Prostate gland (tissue), 2 donors: ENCODE measurements around the gene NEK1. TPM values are rescaled to one million over a fixed set of nuclear protein-coding genes. Genes with fewer than 3 reads are reported as not detected.

ENCODE experiments used
- DNase-seq: peaks from one replicate; pipeline ENCODE4 v3.0.0-alpha.2; 2019; ENCODE audit warnings: low spot score
- H3K27ac ChIP-seq, 2 donors: fragments of 200-600 bp; sonication (generic); 2 replicates each; pipeline ENCODE4 v1.5.1; 2017 to 2019
- H3K27me3 ChIP-seq: fragments of 200-600 bp; sonication (generic); replicated peaks from 2 replicates; pipeline ENCODE4 v1.5.1; 2019; ENCODE audit not compliant: insufficient read depth
- H3K36me3 ChIP-seq, 2 donors: fragments of 200-600 bp; sonication (generic); 1 replicate in 1 of 2; 2 replicates in 1 of 2; pipeline versions ENCODE4 v1.5.1 to v1.8.1; 2017 to 2019
- H3K4me1 ChIP-seq: fragments of 200-600 bp; sonication (generic); replicated peaks from 2 replicates; pipeline ENCODE4 v1.5.1; 2019
- H3K4me3 ChIP-seq, 2 donors: fragments of 200-600 bp; sonication (generic); 2 replicates each; pipeline ENCODE4 v1.5.1; 2017 to 2019
- H3K9me3 ChIP-seq: fragments of 200-600 bp; sonication (generic); 2 replicates; pipeline ENCODE4 v1.5.1; 2017
- CTCF ChIP-seq, 4 experiments: fragments of 200-600 bp in 2 of 4; fragments of 450-650 bp in 2 of 4; sonication (generic) in 2 of 4; IDR thresholded peaks; 1 replicate in 3 of 4; 2 replicates in 1 of 4; pipeline ENCODE4 v1.5.1; 2016 to 2019; ENCODE audit warnings: antibody characterized with exemption in 4 of 4, mild to moderate bottlenecking in 2 of 4, moderate library complexity in 2 of 4
- POLR2A ChIP-seq: fragments of 450-650 bp; IDR thresholded peaks from one replicate; pipeline ENCODE4 v1.6.1; 2016; ENCODE audit warnings: antibody characterized with exemption, mild to moderate bottlenecking
- POLR2AphosphoS5 ChIP-seq: sonication (generic); formaldehyde crosslinking; IDR thresholded peaks from one replicate; pipeline ENCODE4 v1.6.1; 2017; ENCODE audit warnings: antibody characterized with exemption
- WGBS: methylation state at CpG from one replicate; pipeline ENCODE4 v1.1.5; 2018; 5-methylcytosine and 5-hydroxymethylcytosine counted together
- intact Hi-C: fragments of 100-400 bp; cut with DNase I; formaldehyde crosslinking; loops from one replicate; pipeline ENCODE4 v1.14.2; 2022
- total RNA-seq, 2 donors: library from RNA; depleted of rRNA; stranded (reverse); fragments of >200 nt; gene quantifications; one replicate each; pipeline ENCODE4 v1.1.0, GENCODE V29; 2016

Gene NEK1
- total RNA-seq, 2 donors from 2014 or later: 5.0 to 17.6 TPM

GRCh38 chr4:169397762-169398161 lies 214.6 kb downstream of the NEK1 start:
- no peaks in the 10 kb centered on the region for H3K4me1 ChIP-seq
- no peak for TF ChIP-seq POLR2A
- TF ChIP-seq CTCF (IDR thresholded peaks at IDR 0.05): no peak
- TF ChIP-seq POLR2AphosphoS5: no peak
- intact Hi-C loops: no loop called here
- no peaks in the 10 kb centered on the region for H3K9me3 ChIP-seq
- H3K27me3 ChIP-seq: no peaks in the 10 kb centered on the region
- no peaks in the 10 kb centered on the region for H3K36me3 ChIP-seq
- H3K4me3 ChIP-seq: no peak overlapping the region
- no peak overlapping the region for H3K27ac ChIP-seq
- no peak for DNase-seq
- 81% methylated on average over 2 of the region's 2 CpGs for WGBS

DNA sequence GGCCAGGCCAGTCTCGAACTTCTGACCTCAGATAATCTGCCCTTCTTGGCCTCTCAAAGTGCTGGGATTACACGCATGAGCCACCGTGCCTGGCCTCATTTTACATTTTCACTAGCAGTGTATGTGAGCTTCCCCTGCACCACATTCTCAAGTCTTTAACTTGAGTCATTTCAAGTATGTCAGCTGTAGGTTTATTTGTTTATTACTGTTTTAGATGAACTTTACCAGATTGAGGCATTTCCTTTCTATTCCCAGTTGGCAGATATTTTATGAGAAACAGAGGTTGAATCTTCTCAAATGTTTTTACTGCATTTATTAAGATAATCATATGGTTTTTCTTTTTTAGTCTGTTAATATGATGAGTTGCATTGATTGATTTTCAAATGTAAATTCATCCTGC lies 227.0 kb downstream of the NEK1 start:
- 61% methylated on average over 3 of the region's 3 CpGs for WGBS
- TF ChIP-seq CTCF (IDR thresholded peaks at IDR 0.05): no peak
- TF ChIP-seq POLR2A: no peak
- TF ChIP-seq POLR2AphosphoS5: no peak
- H3K4me1 ChIP-seq: no peaks in the 10 kb centered on the region
- no peak overlapping the region for H3K4me3 ChIP-seq
- no peaks in the 10 kb centered on the region for H3K36me3 ChIP-seq
- no peak overlapping the region for H3K27ac ChIP-seq
- H3K27me3 ChIP-seq: no peaks in the 10 kb centered on the region
- intact Hi-C loops: no loop called here
- H3K9me3 ChIP-seq: no peaks in the 10 kb centered on the region
- no peak for DNase-seq

DNA sequence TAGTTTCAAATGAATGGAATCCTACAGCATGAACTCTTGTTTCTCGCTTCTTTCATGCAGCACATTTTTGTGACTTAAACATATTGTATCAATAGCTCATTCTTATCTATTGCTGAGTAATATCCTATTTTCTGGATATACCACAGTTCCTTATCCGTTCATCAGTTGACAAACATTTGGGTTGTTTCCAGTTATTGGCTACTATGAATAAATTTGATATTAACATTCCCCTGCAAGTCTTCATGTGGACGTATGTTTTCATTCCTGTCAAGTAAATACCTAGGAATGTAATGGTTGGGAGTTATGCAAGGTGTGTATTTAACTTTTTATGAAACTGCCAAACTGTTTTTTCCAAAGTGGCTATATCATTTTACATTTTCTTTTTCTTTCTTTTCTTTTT lies 227.6 kb downstream of the NEK1 start:
- Histone ChIP-seq H3K36me3 (no peaks in the 10 kb centered on the region), H3K9me3 (no peaks in the 10 kb centered on the region), H3K4me1 (no peaks in the 10 kb centered on the region), H3K27me3 (no peaks in the 10 kb centered on the region), H3K4me3 (no peak overlapping the region), H3K27ac (no peak overlapping the region)
- intact Hi-C loops: no loop called here
- DNase-seq: no peak
- TF ChIP-seq POLR2AphosphoS5 (no peak), CTCF (IDR thresholded peaks at IDR 0.05) (no peak), POLR2A (no peak)
- WGBS: 93% methylated on average over 3 of the region's 3 CpGs

GRCh38 chr4:169383724-169384123 lies 228.7 kb downstream of the NEK1 start:
- no peaks in the 10 kb centered on the region for H3K27me3 ChIP-seq
- TF ChIP-seq POLR2A (no peak), CTCF (IDR thresholded peaks at IDR 0.05) (no peak), POLR2AphosphoS5 (no peak)
- WGBS: 81% methylated on average over 3 of the region's 3 CpGs
- intact Hi-C loops: no loop called here
- no peak overlapping the region for H3K4me3 ChIP-seq
- H3K4me1 ChIP-seq: no peaks in the 10 kb centered on the region
- no peaks in the 10 kb centered on the region for H3K36me3 ChIP-seq
- no peak overlapping the region for H3K27ac ChIP-seq
- H3K9me3 ChIP-seq: no peaks in the 10 kb centered on the region
- DNase-seq: no peak

DNA sequence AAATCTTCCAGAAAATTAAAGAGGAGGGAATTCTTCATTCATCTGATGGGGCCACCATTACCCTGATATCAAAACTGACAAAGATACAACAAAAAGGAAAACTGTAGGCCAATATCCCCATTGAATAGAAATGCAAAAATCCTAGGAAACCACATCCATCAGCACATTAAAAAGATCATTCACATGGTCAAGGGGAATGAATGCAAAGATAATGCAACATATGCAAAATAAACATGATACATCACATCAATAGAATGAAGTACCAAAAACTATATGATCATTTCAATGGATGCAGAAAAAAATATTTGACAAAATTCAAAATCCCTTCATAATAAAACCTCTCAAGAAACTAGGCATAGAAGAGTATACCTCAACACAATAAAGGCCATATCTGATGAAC lies 232.7 kb downstream of the NEK1 start:
- no peaks in the 10 kb centered on the region for H3K36me3 ChIP-seq
- no peak for DNase-seq

More for the DNA sequence above, 232.7 kb downstream of the NEK1 start:
- no peaks in the 10 kb centered on the region for H3K9me3 ChIP-seq
- no peaks in the 10 kb centered on the region for H3K4me1 ChIP-seq
- no peak overlapping the region for H3K4me3 ChIP-seq
- H3K27me3 ChIP-seq: no peaks in the 10 kb centered on the region
- TF ChIP-seq POLR2A (no peak), CTCF (IDR thresholded peaks at IDR 0.05) (no peak), POLR2AphosphoS5 (no peak)
- intact Hi-C loops: no loop called here
- H3K27ac ChIP-seq: no peak overlapping the region
